Inflammatory macrophage treated with lipopolysaccharide for 4 hours (primary cell): ENCODE data around the gene CIB2.

Experiments used
- DNase-seq: peaks from one replicate; pipeline ENCODE4 v3.0.0-alpha.2; 2020

CIB2 gene

GRCh38 chr15:78105476-78106241 lies 25.6 kb downstream of the CIB2 start:
- no peak for DNase-seq

- no peak for DNase-seq
These were observed 26.4 kb downstream of the CIB2 start for GRCh38 chr15:78104566-78105475.

- DNase-seq = no peak
These were observed 27.1 kb downstream of the CIB2 start for GRCh38 chr15:78104119-78104479.

GRCh38 chr15:78103406-78104118 lies 27.7 kb downstream of the CIB2 start:
- DNase-seq = peak; percentile 27

- DNase-seq = no peak
These were observed 28.5 kb downstream of the CIB2 start for GRCh38 chr15:78102741-78103140.

- DNase-seq = no peak
These were observed 29.0 kb downstream of the CIB2 start for GRCh38 chr15:78102211-78102610.

GRCh38 chr15:78101423-78102105 lies 29.7 kb downstream of the CIB2 start:
- DNase-seq = no peak

- DNase-seq = no peak
These were observed 30.4 kb downstream of the CIB2 start for GRCh38 chr15:78100886-78101285.

- no peak for DNase-seq
These were observed 33.0 kb downstream of the CIB2 start for GRCh38 chr15:78098131-78098755.

- DNase-seq = no peak
These were observed 33.6 kb downstream of the CIB2 start for GRCh38 chr15:78097667-78098066.

GRCh38 chr15:78093242-78094020 lies 37.8 kb downstream of the CIB2 start:
- DNase-seq = no peak

- no peak for DNase-seq
These were observed 38.8 kb downstream of the CIB2 start, which contains the start of gene SH2D7 for GRCh38 chr15:78092261-78093041. SH2D7 (plus strand) TSS chr15:78092561; CDS start chr15:78092585, 24 bp downstream.

GRCh38 chr15:78090422-78091063 lies 40.7 kb downstream of the CIB2 start:
- DNase-seq = no peak

- no peak for DNase-seq
These were observed 42.5 kb downstream of the CIB2 start for GRCh38 chr15:78088773-78089080.

GRCh38 chr15:78087951-78088772 lies 43.1 kb downstream of the CIB2 start:
- peak; percentile 90 for DNase-seq

- DNase-seq = peak; percentile 72
These were observed 45.3 kb downstream of the CIB2 start for GRCh38 chr15:78085928-78086327.

- no peak for DNase-seq
These were observed 46.8 kb downstream of the CIB2 start for GRCh38 chr15:78084449-78084750.

GRCh38 chr15:78083687-78084448 lies 47.4 kb downstream of the CIB2 start:
- peak; percentile 29 for DNase-seq

- no peak for DNase-seq
These were observed 48.1 kb downstream of the CIB2 start for GRCh38 chr15:78083186-78083585.
